ENCODE results near the gene HOXC6. TPM values are rescaled to one million over a fixed set of nuclear protein-coding genes. Genes with fewer than 3 reads are reported as not detected.
A peak's percentile ranks its signal among the peaks of the same experiment; 100 is the strongest.

HOXC6 gene
- polyA plus RNA-seq, 1 experiment = 0.02 TPM

GRCh38 chr12:54030889-54031471 is 2.7 kb downstream of the HOXC6 start:
- Histone ChIP-seq H3K27me3 (ENCODE audit: control insufficient read depth, insufficient read depth, low read length) (peaks cover 93% of the 10 kb centered on the region), H3K9me3 (ENCODE audit: control insufficient read depth, insufficient read depth, low read length) (peaks cover 21% of the 10 kb centered on the region), H3K4me3 (ENCODE audit: low read depth, low read length) (no peak overlapping the region), H3K27ac (ENCODE audit: low read depth, low read length) (no peak overlapping the region)
- ChIA-PET POLR2A (no interaction called here), CTCF (interaction anchor here (0.5 to 2.5 kb wide), 3 partner anchors 9 to 184 kb away, joined by 3 to 11 read pairs (median 4); no protein-coding TSS in a partner anchor)
- DNase-seq (ENCODE audit: low read depth, low spot score) = no peak
- TF ChIP-seq CTCF (IDR thresholded peaks at IDR 0.05; ENCODE audit: low read depth, low read length) = no peak

GRCh38 chr12:54031480-54031879 is 3.2 kb downstream of the HOXC6 start:
- CTCF ChIA-PET = interaction anchor here (0.5 to 2.5 kb wide), 5 partner anchors 9 to 183 kb away, joined by 3 to 11 read pairs (median 4); partner anchors contain the start of gene HOXC8
- TF ChIP-seq CTCF (IDR thresholded peaks at IDR 0.05; ENCODE audit: low read depth, low read length) = no peak
- peaks cover 88% of the 10 kb centered on the region for H3K27me3 ChIP-seq (ENCODE audit: control insufficient read depth, insufficient read depth, low read length)
- no peak overlapping the region for H3K27ac ChIP-seq (ENCODE audit: low read depth, low read length)
- H3K9me3 ChIP-seq (ENCODE audit: control insufficient read depth, insufficient read depth, low read length) = peaks cover 21% of the 10 kb centered on the region
- POLR2A ChIA-PET = no interaction called here
- no peak overlapping the region for H3K4me3 ChIP-seq (ENCODE audit: low read depth, low read length)
- no peak for DNase-seq (ENCODE audit: low read depth, low spot score)

- no peak for DNase-seq (ENCODE audit: low read depth, low spot score)
- Histone ChIP-seq H3K9me3 (ENCODE audit: control insufficient read depth, insufficient read depth, low read length) (peaks cover 21% of the 10 kb centered on the region), H3K27me3 (ENCODE audit: control insufficient read depth, insufficient read depth, low read length) (peaks cover 85% of the 10 kb centered on the region), H3K27ac (ENCODE audit: low read depth, low read length) (no peak overlapping the region), H3K4me3 (ENCODE audit: low read depth, low read length) (no peak overlapping the region)
- no peak for TF ChIP-seq CTCF (IDR thresholded peaks at IDR 0.05; ENCODE audit: low read depth, low read length)
- ChIA-PET CTCF (interaction anchor here (0.7 to 2.5 kb wide), 11 partner anchors 24 to 182 kb away, joined by 3 to 11 read pairs (median 4); partner anchors contain the start of gene HOXC8), POLR2A (no interaction called here)
Observed at GRCh38 chr12:54032086-54032619, 3.9 kb downstream of the HOXC6 start.

- ChIA-PET POLR2A (no interaction called here), CTCF (interaction anchor here (0.7 to 2.5 kb wide), 13 partner anchors 24 to 786 kb away, joined by 3 to 11 read pairs (median 4); partner anchors contain the start of gene HOXC8)
- no peak within 1 kb of the TSS for H3K27ac ChIP-seq (ENCODE audit: low read depth, low read length)
- peaks cover 21% of the 10 kb centered on the region for H3K9me3 ChIP-seq (ENCODE audit: control insufficient read depth, insufficient read depth, low read length)
- DNase-seq (ENCODE audit: low read depth, low spot score) = no peak
- peaks cover 85% of the 10 kb centered on the region for H3K27me3 ChIP-seq (ENCODE audit: control insufficient read depth, insufficient read depth, low read length)
- no peak within 1 kb of the TSS for H3K4me3 ChIP-seq (ENCODE audit: low read depth, low read length)
- TF ChIP-seq CTCF (IDR thresholded peaks at IDR 0.05; ENCODE audit: low read depth, low read length) = peak; percentile 75
Observed at GRCh38 chr12:54032627-54033100, 4.4 kb downstream of the HOXC6 start, which contains the start of gene HOXC5. Gene HOXC5, plus strand, starts transcription at chr12:54033050. Its CDS starts 73 bp downstream, at chr12:54033123.

Data from AG04450 (cell line).